GOT3 (cell line): ENCODE measurements around the gene SAMD7.

Experiments used
- DNase-seq: peaks from one replicate; lab custom pipeline; 2025; ENCODE audit warnings: mixed read lengths; lab: John Stamatoyannopoulos, UW

The SAMD7 gene

GRCh38 chr3:169966951-169967915, 55.9 kb downstream of the SAMD7 start:
- DNase-seq = no peak

- DNase-seq = no peak
Measured at GRCh38 chr3:169968224-169968885, 57.0 kb downstream of the SAMD7 start.

GRCh38 chr3:169969174-169970095, 58.1 kb downstream of the SAMD7 start:
- no peak for DNase-seq

- no peak for DNase-seq
Measured at GRCh38 chr3:169970847-169971246, 59.5 kb downstream of the SAMD7 start.

DNA sequence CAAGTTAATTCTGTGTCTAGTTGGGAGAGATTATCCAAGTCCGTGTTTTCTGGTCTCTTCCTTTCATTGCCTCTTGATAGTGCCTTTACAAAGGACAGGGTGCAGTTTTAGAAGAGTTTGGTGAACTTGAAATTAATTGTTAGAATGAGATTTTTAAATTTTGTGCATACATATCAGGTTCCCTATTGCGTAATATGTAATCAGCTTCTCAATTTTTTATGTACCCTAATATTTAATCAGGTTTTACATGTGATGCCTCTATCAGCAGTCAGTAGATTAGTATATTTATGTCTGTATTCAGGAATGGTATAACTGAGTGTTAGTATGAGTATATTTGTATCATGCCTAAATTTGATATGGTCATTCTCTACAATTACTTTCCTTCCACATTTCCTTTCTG, 60.1 kb downstream of the SAMD7 start:
- DNase-seq = no peak

DNA sequence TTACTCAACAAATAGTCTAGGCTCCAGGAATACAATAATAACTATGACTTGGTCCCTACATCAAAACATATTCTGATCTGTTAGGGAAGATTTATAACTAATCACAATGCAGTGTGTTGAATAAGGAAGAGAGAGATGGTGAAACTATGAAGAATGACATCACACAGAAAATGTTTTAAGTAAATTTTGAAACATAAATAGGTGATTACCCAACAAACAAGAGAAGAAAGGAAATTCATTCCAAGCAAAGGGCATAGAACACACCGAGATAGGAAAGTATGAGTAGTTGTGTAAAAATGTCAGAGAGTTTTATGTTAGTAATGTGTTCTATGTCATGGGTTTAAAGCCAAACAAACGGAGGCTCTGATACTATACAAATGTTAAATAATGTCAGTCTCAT, 68.7 kb downstream of the SAMD7 start:
- no peak for DNase-seq

GRCh38 chr3:169984292-169984691, 72.9 kb downstream of the SAMD7 start:
- DNase-seq = no peak
